Astrocyte (in vitro differentiated cells and primary cell): ENCODE measurements around the gene H3-3A. TPM values are rescaled to one million over a fixed set of nuclear protein-coding genes. Genes with fewer than 3 reads are reported as not detected.

Experiments
- DNase-seq: peaks from one replicate; pipeline ENCODE4 v3.0.0-alpha.2; 2010; ENCODE audit warnings: low read depth
- FAIRE-seq: peaks from 2 replicates; lab custom pipeline; 2011; peaks lifted over from hg19 to GRCh38; lab: Jason Lieb, UNC
- H2AFZ ChIP-seq: 2 replicates; pipeline ENCODE4 v1.6.0; 2012; ENCODE audit warnings: low read depth, low read length, inconsistent platforms
- H3K27ac ChIP-seq: 2 replicates; pipeline ENCODE4 v1.5.1; 2011; ENCODE audit warnings: low read depth, low read length, inconsistent platforms
- H3K27me3 ChIP-seq: 2 replicates; pipeline ENCODE4 v1.6.0; 2011; ENCODE audit warnings: low read length, inconsistent platforms; ENCODE audit not compliant: insufficient read depth
- H3K36me3 ChIP-seq: 2 replicates; pipeline ENCODE4 v1.5.1; 2011; ENCODE audit warnings: low read length, inconsistent platforms; ENCODE audit not compliant: insufficient read depth
- H3K4me1 ChIP-seq: 2 replicates; pipeline ENCODE4 v1.5.1; 2011; ENCODE audit warnings: low read length, inconsistent platforms; ENCODE audit not compliant: insufficient read depth
- H3K4me2 ChIP-seq: 2 replicates; pipeline ENCODE4 v1.6.0; 2012; ENCODE audit warnings: low read length, inconsistent platforms
- H3K4me3 ChIP-seq: 2 replicates; pipeline ENCODE4 v1.5.1; 2011; ENCODE audit warnings: low read depth, mild to moderate bottlenecking, low read length, inconsistent platforms; ENCODE audit not compliant: insufficient read depth
- H3K79me2 ChIP-seq: 2 replicates; pipeline ENCODE4 v1.6.0; 2012; ENCODE audit warnings: mild to moderate bottlenecking, low read length, inconsistent platforms; ENCODE audit not compliant: insufficient read depth
- H3K9ac ChIP-seq: 2 replicates; pipeline ENCODE4 v1.6.0; 2012; ENCODE audit warnings: mild to moderate bottlenecking, low read length, inconsistent platforms
- H3K9me3 ChIP-seq: 2 replicates; pipeline ENCODE4 v1.5.1; 2012; ENCODE audit warnings: low read depth, mild to moderate bottlenecking, low read length, inconsistent platforms; ENCODE audit not compliant: insufficient read depth
- H4K20me1 ChIP-seq: 2 replicates; pipeline ENCODE4 v1.6.0; 2012; ENCODE audit warnings: low read length, inconsistent platforms; ENCODE audit not compliant: insufficient read depth
- H3K27ac Mint-ChIP-seq: one replicate; pipeline ENCODE4 v1.8.0; 2021; ENCODE audit warnings: mild to moderate bottlenecking, mixed read lengths; ENCODE audit not compliant: unreplicated experiment
- H3K27me3 Mint-ChIP-seq: one replicate; pipeline ENCODE4 v1.8.0; 2021; ENCODE audit warnings: low read depth, mixed read lengths; ENCODE audit not compliant: unreplicated experiment
- H3K36me3 Mint-ChIP-seq: one replicate; pipeline ENCODE4 v1.8.0; 2021; ENCODE audit warnings: low read depth, mixed read lengths; ENCODE audit not compliant: unreplicated experiment
- H3K4me1 Mint-ChIP-seq: one replicate; pipeline ENCODE4 v1.8.0; 2021; ENCODE audit warnings: low read depth, mixed read lengths; ENCODE audit not compliant: unreplicated experiment
- H3K4me3 Mint-ChIP-seq: one replicate; pipeline ENCODE4 v1.8.0; 2021; ENCODE audit warnings: mild to moderate bottlenecking, moderate library complexity, mixed read lengths; ENCODE audit not compliant: unreplicated experiment
- H3K9me3 Mint-ChIP-seq: one replicate; pipeline ENCODE4 v1.8.0; 2021; ENCODE audit warnings: mild to moderate bottlenecking, mixed read lengths; ENCODE audit not compliant: unreplicated experiment
- EZH2 ChIP-seq: IDR thresholded peaks from 2 replicates; pipeline ENCODE4 v1.6.1; 2012; ENCODE audit warnings: mild to moderate bottlenecking, low read length, inconsistent platforms; ENCODE audit not compliant: insufficient read depth
- total RNA-seq: library from RNA; stranded (reverse); gene quantifications from 2 replicates; pipeline ENCODE4 v1.2.1, GENCODE V29; 2021
- TF ChIP-seq, protein P1 (sequence below): IDR thresholded peaks from 2 replicates; pipeline ENCODE4 v1.5.1; 2011; ENCODE audit warnings: low read depth, mild to moderate bottlenecking, inconsistent platforms, low read length, moderate library complexity; ENCODE audit not compliant: insufficient read depth

The H3-3A gene
- total RNA-seq, 1 donor from 2014 or later: 375 TPM

DNA sequence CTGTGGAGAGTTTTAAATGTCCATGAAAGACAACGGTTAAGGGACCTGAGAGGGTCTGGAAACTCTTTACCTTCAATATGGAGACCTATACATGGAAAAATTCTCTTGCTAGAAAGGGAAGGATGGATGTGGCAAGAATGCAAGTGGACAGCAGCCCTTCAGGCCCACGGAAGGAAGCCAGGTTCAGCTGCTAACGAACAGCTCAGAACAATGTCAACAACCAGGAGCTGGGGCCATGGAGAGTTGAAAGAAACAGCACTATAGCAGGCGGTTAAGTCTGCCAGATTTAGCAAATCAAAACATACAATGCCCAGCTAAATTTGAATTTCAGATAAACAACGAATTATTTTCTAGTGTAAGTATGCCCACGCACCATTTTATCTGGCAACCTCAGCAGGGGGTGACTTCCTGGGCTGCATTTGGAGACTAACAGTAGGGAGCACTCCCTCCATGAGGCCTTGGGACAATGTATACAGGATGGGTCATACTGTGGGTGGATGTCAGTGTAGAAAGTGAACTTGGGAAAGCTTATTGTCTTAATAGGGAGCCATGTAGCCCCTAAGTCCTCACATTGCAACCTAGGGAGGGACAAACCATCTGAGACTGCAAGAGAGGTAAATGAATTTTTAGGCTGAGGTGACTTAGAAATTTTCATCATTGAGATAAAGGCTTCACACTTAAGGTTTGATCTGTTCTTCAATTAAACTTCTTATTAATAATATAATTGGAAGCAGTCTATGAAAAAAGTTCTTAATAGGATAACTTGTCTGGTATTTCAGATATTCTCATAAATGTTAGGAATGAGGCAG lies 7.8 kb upstream of the H3-3A start:
- H3K4me1 ChIP-seq: peaks cover 7% of the 10 kb centered on the region
- no peaks in the 10 kb centered on the region for H3K36me3 ChIP-seq
- Mint-ChIP-seq H3K27ac (peak overlapping the region; percentile 19), H3K9me3 (no peaks in the 10 kb centered on the region), H3K4me3 (no peak overlapping the region), H3K27me3 (no peaks in the 10 kb centered on the region), H3K36me3 (no peaks in the 10 kb centered on the region), H3K4me1 (no peaks in the 10 kb centered on the region)
- no peak for FAIRE-seq
- H3K27ac ChIP-seq: no peak overlapping the region
- no peaks in the 10 kb centered on the region for H3K9me3 ChIP-seq
- no peaks in the 10 kb centered on the region for H3K79me2 ChIP-seq
- H4K20me1 ChIP-seq: no peaks in the 10 kb centered on the region
- no peak overlapping the region for H3K4me3 ChIP-seq
- H3K27me3 ChIP-seq: no peaks in the 10 kb centered on the region
- no peak for TF ChIP-seq EZH2
- TF ChIP-seq, protein P1, sequence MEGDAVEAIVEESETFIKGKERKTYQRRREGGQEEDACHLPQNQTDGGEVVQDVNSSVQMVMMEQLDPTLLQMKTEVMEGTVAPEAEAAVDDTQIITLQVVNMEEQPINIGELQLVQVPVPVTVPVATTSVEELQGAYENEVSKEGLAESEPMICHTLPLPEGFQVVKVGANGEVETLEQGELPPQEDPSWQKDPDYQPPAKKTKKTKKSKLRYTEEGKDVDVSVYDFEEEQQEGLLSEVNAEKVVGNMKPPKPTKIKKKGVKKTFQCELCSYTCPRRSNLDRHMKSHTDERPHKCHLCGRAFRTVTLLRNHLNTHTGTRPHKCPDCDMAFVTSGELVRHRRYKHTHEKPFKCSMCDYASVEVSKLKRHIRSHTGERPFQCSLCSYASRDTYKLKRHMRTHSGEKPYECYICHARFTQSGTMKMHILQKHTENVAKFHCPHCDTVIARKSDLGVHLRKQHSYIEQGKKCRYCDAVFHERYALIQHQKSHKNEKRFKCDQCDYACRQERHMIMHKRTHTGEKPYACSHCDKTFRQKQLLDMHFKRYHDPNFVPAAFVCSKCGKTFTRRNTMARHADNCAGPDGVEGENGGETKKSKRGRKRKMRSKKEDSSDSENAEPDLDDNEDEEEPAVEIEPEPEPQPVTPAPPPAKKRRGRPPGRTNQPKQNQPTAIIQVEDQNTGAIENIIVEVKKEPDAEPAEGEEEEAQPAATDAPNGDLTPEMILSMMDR: no peak
- H2AFZ ChIP-seq: no peak overlapping the region
- H3K9ac ChIP-seq: no peak overlapping the region
- DNase-seq: no peak
- H3K4me2 ChIP-seq: peak overlapping the region; percentile 1

- FAIRE-seq: no peak
- no peak for TF ChIP-seq EZH2
- TF ChIP-seq, protein P1: no peak
- Histone ChIP-seq H3K4me1 (peaks cover 2% of the 10 kb centered on the region), H3K27me3 (no peaks in the 10 kb centered on the region), H3K4me2 (no peak overlapping the region), H3K36me3 (no peaks in the 10 kb centered on the region), H3K79me2 (peaks cover 17% of the 10 kb centered on the region), H3K9me3 (no peaks in the 10 kb centered on the region), H3K27ac (no peak overlapping the region), H3K9ac (no peak overlapping the region), H2AFZ (no peak overlapping the region), H3K4me3 (no peak overlapping the region), H4K20me1 (peaks cover 18% of the 10 kb centered on the region)
- no peaks in the 10 kb centered on the region for H3K27me3 Mint-ChIP-seq
- no peaks in the 10 kb centered on the region for H3K9me3 Mint-ChIP-seq
- DNase-seq: no peak
- H3K36me3 Mint-ChIP-seq: no peaks in the 10 kb centered on the region
- no peak overlapping the region for H3K27ac Mint-ChIP-seq
- peaks cover 7% of the 10 kb centered on the region for H3K4me1 Mint-ChIP-seq
- no peak overlapping the region for H3K4me3 Mint-ChIP-seq
These were observed 2.8 kb upstream of the H3-3A start for GRCh38 chr1:226059709-226060108.

DNA sequence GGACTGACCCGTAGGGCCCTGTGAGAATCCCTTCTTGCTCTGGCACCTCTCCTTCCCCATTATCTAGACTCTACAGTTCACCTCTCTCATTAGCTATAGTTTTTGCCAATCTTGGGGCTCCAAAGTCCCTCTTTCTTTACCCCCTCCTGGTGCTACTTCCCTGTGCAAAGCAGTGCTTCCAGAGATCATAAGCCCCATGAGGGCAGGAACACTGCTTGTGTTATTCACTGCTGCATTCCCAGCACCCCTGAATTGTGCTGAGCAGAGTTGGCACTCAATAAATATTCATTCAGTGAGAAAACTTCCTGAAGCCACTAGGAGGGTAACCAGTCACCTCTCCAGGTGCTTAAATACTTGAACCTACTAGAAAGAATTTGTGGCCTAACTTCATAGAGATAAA lies 2.1 kb upstream of the H3-3A start:
- no peak for TF ChIP-seq EZH2
- TF ChIP-seq, protein P1: no peak
- Histone ChIP-seq H3K27ac (no peak overlapping the region), H3K36me3 (no peaks in the 10 kb centered on the region), H4K20me1 (peaks cover 25% of the 10 kb centered on the region), H3K79me2 (peaks cover 24% of the 10 kb centered on the region), H3K4me3 (no peak overlapping the region), H2AFZ (no peak overlapping the region), H3K27me3 (no peaks in the 10 kb centered on the region), H3K4me2 (no peak overlapping the region), H3K9me3 (no peaks in the 10 kb centered on the region), H3K4me1 (peaks cover 7% of the 10 kb centered on the region), H3K9ac (no peak overlapping the region)
- no peaks in the 10 kb centered on the region for H3K9me3 Mint-ChIP-seq
- no peak overlapping the region for H3K27ac Mint-ChIP-seq
- FAIRE-seq: no peak
- H3K27me3 Mint-ChIP-seq: no peaks in the 10 kb centered on the region
- peaks cover 7% of the 10 kb centered on the region for H3K4me1 Mint-ChIP-seq
- no peak overlapping the region for H3K4me3 Mint-ChIP-seq
- DNase-seq: no peak
- H3K36me3 Mint-ChIP-seq: no peaks in the 10 kb centered on the region
